HepG2 (cell line): ENCODE results near the gene SOAT2. TPM values are rescaled to one million over a fixed set of nuclear protein-coding genes. Genes with fewer than 3 reads are reported as not detected.

Source experiments
- FOSL2 ChIP-seq: sonication (generic); formaldehyde crosslinking; IDR thresholded peaks from 2 replicates; pipeline ENCODE4 v1.4.0; 2020; ENCODE audit warnings: missing genetic modification reagents
- HDAC1 ChIP-seq: sonication (generic); formaldehyde crosslinking; IDR thresholded peaks from 2 replicates; pipeline ENCODE4 v1.5.1; 2020; ENCODE audit warnings: mild to moderate bottlenecking, missing genetic modification reagents
- HOXD1 ChIP-seq: sonication (generic); formaldehyde crosslinking; IDR thresholded peaks from 2 replicates; pipeline ENCODE4 v1.5.0; 2020; ENCODE audit warnings: missing genetic modification reagents
- IKZF1 ChIP-seq: fragments of 450-650 bp; IDR thresholded peaks from 2 replicates; pipeline ENCODE4 v1.7.1; 2016
- MIER2 ChIP-seq: IDR thresholded peaks from 2 replicates; pipeline ENCODE4 v1.6.1; 2016; ENCODE audit warnings: missing biosample characterization, missing genetic modification reagents
- NFYC ChIP-seq: IDR thresholded peaks from 2 replicates; pipeline ENCODE4 v1.6.1; 2016; ENCODE audit warnings: missing genetic modification reagents, missing compliant biosample characterization
- SAP130 ChIP-seq: IDR thresholded peaks from 2 replicates; pipeline ENCODE4 v1.6.1; 2016; ENCODE audit warnings: low read depth
- TCF12 ChIP-seq, 2 experiments: fragments of 450-650 bp in 1 of 2; sonication (generic) in 1 of 2; formaldehyde crosslinking in 1 of 2; IDR thresholded peaks; 2 replicates each; pipeline versions ENCODE4 v1.6.1 to v1.8.0; 2017 to 2022; ENCODE audit warnings: antibody characterized with exemption in 1 of 2, mild to moderate bottlenecking in 1 of 2, missing genetic modification reagents in 1 of 2, moderate library complexity in 1 of 2
- ZEB1 ChIP-seq: IDR thresholded peaks from 2 replicates; pipeline ENCODE4 v1.6.1; 2012; ENCODE audit warnings: mild to moderate bottlenecking, low read depth, inconsistent platforms; ENCODE audit not compliant: insufficient replicate concordance
- ZFAT ChIP-seq: sonication (generic); formaldehyde crosslinking; conservative IDR thresholded peaks from 2 replicates; pipeline ENCODE4 v1.8.1; 2023; ENCODE audit warnings: missing genetic modification reagents, inconsistent platforms
- ZNF34 ChIP-seq: sonication (generic); formaldehyde crosslinking; IDR thresholded peaks from 2 replicates; pipeline ENCODE4 v1.4.0; 2020; ENCODE audit warnings: mild to moderate bottlenecking, missing genetic modification reagents, borderline replicate concordance
- polyA plus RNA-seq, 8 experiments: library from polyadenylated mRNA; depleted of rRNA in 3 of 8; stranded (reverse) in 7 of 8; unstranded in 1 of 8; fragments of >200 nt; fragmentation: Illumina TruSeq in 4 of 8; extraction: Trizol in 4 of 8; gene quantifications; 2 replicates each; pipeline versions ENCODE4 v1.2.1 to v1.2.3, GENCODE V29; 2011 to 2016; ENCODE audit warnings: low read depth in 4 of 8, missing spikeins in 1 of 8, mixed read lengths in 1 of 8; ENCODE audit not compliant: insufficient read depth in 1 of 8
- total RNA-seq, 5 experiments: library from RNA; depleted of rRNA; stranded (reverse); fragments of >200 nt; fragmentation: Illumina TruSeq; extraction: Trizol; gene quantifications; 2 replicates each; pipeline ENCODE4 v1.2.3, GENCODE V29; 2016; ENCODE audit warnings: low read depth in 1 of 5
- TF ChIP-seq, protein P1 (sequence below), 2 experiments: IDR thresholded peaks; 2 replicates each; pipeline ENCODE4 v1.6.1; 2011 to 2012; ENCODE audit warnings: low read length in 2 of 2, borderline replicate concordance in 1 of 2, low read depth in 1 of 2, mild to moderate bottlenecking in 1 of 2, moderate library complexity in 1 of 2
- TF ChIP-seq, protein P2 (sequence below): sonication (generic); formaldehyde crosslinking; IDR thresholded peaks from 2 replicates; pipeline ENCODE4 v1.4.0; 2020; ENCODE audit warnings: mild to moderate bottlenecking, missing genetic modification reagents
- TF ChIP-seq, protein P3 (sequence below): sonication (generic); formaldehyde crosslinking; IDR thresholded peaks from 2 replicates; pipeline ENCODE4 v1.5.0; 2020; ENCODE audit warnings: mild to moderate bottlenecking, missing genetic modification reagents, borderline replicate concordance
- TF ChIP-seq, protein P4 (sequence below): sonication (generic); formaldehyde crosslinking; IDR thresholded peaks from 2 replicates; pipeline ENCODE4 v1.5.0; 2020; ENCODE audit warnings: mild to moderate bottlenecking, missing genetic modification reagents

SOAT2 gene
- total and polyA plus RNA-seq, 2 of the 13 experiments (the other 11 are each of a cell fraction or from before 2014, with no cell fraction given) = 14.9 to 108 TPM

DNA sequence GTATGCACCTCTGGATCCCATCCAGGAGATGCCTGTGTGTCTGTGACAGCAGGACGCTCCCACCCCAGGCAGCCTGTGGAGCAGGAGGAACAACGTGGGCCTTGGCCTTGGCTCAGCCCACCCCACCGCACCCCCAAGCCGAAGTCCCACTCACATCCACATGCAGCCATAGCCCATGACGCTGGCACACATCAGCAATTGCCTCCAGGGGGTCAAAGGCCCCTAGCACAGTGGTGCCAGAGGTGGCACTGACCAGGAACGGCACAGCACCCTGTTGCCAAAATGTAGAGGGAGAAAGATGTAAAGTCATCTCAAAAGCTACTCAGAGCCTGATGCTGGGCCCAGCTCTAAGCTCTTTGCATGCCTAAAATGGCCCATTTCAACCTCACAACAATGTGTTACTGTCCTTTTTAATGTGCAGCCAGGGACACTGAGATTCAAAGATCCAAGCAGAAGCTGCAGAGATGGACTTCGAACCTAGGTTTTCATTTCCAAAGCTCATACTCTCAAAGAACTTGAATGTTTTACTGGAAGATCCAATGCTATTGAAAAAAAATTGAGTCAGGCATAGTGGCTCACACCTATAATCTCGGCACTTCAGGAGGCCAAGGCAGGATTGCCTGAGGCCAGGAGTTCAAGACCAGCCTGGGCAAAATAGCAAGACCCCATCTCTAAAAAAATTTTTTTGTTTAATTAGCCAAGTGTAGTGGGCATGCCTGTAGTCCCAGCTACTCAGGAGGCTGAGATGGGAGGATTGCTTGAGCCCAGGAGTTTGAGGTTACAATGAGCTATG, 58.0 kb downstream of the SOAT2 start (continued):
- TF ChIP-seq, protein P1, sequence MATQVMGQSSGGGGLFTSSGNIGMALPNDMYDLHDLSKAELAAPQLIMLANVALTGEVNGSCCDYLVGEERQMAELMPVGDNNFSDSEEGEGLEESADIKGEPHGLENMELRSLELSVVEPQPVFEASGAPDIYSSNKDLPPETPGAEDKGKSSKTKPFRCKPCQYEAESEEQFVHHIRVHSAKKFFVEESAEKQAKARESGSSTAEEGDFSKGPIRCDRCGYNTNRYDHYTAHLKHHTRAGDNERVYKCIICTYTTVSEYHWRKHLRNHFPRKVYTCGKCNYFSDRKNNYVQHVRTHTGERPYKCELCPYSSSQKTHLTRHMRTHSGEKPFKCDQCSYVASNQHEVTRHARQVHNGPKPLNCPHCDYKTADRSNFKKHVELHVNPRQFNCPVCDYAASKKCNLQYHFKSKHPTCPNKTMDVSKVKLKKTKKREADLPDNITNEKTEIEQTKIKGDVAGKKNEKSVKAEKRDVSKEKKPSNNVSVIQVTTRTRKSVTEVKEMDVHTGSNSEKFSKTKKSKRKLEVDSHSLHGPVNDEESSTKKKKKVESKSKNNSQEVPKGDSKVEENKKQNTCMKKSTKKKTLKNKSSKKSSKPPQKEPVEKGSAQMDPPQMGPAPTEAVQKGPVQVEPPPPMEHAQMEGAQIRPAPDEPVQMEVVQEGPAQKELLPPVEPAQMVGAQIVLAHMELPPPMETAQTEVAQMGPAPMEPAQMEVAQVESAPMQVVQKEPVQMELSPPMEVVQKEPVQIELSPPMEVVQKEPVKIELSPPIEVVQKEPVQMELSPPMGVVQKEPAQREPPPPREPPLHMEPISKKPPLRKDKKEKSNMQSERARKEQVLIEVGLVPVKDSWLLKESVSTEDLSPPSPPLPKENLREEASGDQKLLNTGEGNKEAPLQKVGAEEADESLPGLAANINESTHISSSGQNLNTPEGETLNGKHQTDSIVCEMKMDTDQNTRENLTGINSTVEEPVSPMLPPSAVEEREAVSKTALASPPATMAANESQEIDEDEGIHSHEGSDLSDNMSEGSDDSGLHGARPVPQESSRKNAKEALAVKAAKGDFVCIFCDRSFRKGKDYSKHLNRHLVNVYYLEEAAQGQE (IDR thresholded peaks at IDR 0.05; ENCODE audit: borderline replicate concordance in 1 of 2, low read depth in 1 of 2, low read length in 2 of 2) = no peak
- no peak for TF ChIP-seq HOXD1 (CRISPR knock-in tag)
- TF ChIP-seq, protein P2, sequence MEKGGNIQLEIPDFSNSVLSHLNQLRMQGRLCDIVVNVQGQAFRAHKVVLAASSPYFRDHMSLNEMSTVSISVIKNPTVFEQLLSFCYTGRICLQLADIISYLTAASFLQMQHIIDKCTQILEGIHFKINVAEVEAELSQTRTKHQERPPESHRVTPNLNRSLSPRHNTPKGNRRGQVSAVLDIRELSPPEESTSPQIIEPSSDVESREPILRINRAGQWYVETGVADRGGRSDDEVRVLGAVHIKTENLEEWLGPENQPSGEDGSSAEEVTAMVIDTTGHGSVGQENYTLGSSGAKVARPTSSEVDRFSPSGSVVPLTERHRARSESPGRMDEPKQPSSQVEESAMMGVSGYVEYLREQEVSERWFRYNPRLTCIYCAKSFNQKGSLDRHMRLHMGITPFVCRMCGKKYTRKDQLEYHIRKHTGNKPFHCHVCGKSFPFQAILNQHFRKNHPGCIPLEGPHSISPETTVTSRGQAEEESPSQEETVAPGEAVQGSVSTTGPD = no peak
- TF ChIP-seq IKZF1 = no peak
- TF ChIP-seq, protein P3, sequence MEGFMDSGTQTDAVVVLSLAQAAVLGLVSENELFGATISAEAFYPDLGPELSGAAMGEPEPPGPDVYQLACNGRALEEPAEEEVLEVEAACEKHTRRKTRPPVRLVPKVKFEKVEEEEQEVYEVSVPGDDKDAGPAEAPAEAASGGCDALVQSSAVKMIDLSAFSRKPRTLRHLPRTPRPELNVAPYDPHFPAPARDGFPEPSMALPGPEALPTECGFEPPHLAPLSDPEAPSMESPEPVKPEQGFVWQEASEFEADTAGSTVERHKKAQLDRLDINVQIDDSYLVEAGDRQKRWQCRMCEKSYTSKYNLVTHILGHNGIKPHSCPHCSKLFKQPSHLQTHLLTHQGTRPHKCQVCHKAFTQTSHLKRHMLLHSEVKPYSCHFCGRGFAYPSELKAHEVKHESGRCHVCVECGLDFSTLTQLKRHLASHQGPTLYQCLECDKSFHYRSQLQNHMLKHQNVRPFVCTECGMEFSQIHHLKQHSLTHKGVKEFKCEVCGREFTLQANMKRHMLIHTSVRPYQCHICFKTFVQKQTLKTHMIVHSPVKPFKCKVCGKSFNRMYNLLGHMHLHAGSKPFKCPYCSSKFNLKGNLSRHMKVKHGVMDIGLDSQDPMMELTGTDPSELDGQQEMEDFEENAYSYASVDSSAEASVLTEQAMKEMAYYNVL (CRISPR knock-in tag) = no peak
- TF ChIP-seq HDAC1 (CRISPR knock-in tag) = no peak
- no peak for TF ChIP-seq NFYC
- no peak for TF ChIP-seq ZNF34 (CRISPR knock-in tag)
- no peak for TF ChIP-seq FOSL2 (CRISPR knock-in tag)
- no peak for TF ChIP-seq ZEB1
- TF ChIP-seq, protein P4, sequence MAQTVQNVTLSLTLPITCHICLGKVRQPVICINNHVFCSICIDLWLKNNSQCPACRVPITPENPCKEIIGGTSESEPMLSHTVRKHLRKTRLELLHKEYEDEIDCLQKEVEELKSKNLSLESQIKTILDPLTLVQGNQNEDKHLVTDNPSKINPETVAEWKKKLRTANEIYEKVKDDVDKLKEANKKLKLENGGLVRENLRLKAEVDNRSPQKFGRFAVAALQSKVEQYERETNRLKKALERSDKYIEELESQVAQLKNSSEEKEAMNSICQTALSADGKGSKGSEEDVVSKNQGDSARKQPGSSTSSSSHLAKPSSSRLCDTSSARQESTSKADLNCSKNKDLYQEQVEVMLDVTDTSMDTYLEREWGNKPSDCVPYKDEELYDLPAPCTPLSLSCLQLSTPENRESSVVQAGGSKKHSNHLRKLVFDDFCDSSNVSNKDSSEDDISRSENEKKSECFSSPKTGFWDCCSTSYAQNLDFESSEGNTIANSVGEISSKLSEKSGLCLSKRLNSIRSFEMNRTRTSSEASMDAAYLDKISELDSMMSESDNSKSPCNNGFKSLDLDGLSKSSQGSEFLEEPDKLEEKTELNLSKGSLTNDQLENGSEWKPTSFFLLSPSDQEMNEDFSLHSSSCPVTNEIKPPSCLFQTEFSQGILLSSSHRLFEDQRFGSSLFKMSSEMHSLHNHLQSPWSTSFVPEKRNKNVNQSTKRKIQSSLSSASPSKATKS (CRISPR knock-in tag) = no peak
- TF ChIP-seq TCF12 (IDR thresholded peaks at IDR 0.05) = no peak
- no peak for TF ChIP-seq TCF12 (CRISPR knock-in tag; IDR thresholded peaks at IDR 0.05)
- TF ChIP-seq ZFAT (CRISPR knock-in tag) = no peak
- 0 out of 2 replicates have a peak, but pooled peaks have one; percentile 15 for TF ChIP-seq MIER2 (CRISPR knock-in tag)
- peak; percentile 19; the same call in 1 of the 2 replicates for TF ChIP-seq SAP130 (CRISPR knock-in tag)
